ENCODE measurements around the gene MRPS23. TPM values are rescaled to one million over a fixed set of nuclear protein-coding genes. Genes with fewer than 3 reads are reported as not detected.

MRPS23 gene
- total and polyA plus RNA-seq, 2 of the 13 experiments (the other 11 are each of a cell fraction or from before 2014, with no cell fraction given) = 63.2 to 181 TPM

- TF ChIP-seq BCLAF1 (IDR thresholded peaks at IDR 0.05) (no peak), ESRRA (CRISPR knock-in tag; IDR thresholded peaks at IDR 0.05; ENCODE audit: low read depth) (peak; percentile 48; the same call in 1 of the 2 replicates), HNF4A (CRISPR knock-in tag; IDR thresholded peaks at IDR 0.05) (no peak; the same call in 1 of the 2 replicates), E2F5 (CRISPR knock-in tag; conservative IDR thresholded peaks at IDR 0.05) (no peak), MEIS1 (CRISPR knock-in tag; IDR thresholded peaks at IDR 0.05; ENCODE audit: borderline replicate concordance) (peak; percentile 47; the same call in 1 of the 2 replicates), MAFF (IDR thresholded peaks at IDR 0.05; ENCODE audit: low read depth, low read length) (0 out of 2 replicates have a peak, but pooled peaks have one; percentile 12), GMEB1 (CRISPR knock-in tag; IDR thresholded peaks at IDR 0.05; ENCODE audit: borderline replicate concordance) (peak; percentile 51; the same call in 1 of the 2 replicates), EZH2 (conservative IDR thresholded peaks at IDR 0.05; ENCODE audit: low read depth, low read length) (no peak), SALL1 (CRISPR knock-in tag; IDR thresholded peaks at IDR 0.05) (peak; percentile 83), CHD2 (IDR thresholded peaks at IDR 0.05; ENCODE audit: low read depth, low read length) (peak; percentile 55; the same call in 1 of the 2 replicates), CBX5 (CRISPR knock-in tag; IDR thresholded peaks at IDR 0.05; ENCODE audit: borderline replicate concordance) (peak; percentile 63; the same call in 1 of the 2 replicates), IKZF5 (CRISPR knock-in tag; IDR thresholded peaks at IDR 0.05) (peak; percentile 57), WIZ (CRISPR knock-in tag; IDR thresholded peaks at IDR 0.05) (no peak), PITX1 (CRISPR knock-in tag; IDR thresholded peaks at IDR 0.05) (peak; percentile 45; the same call in 1 of the 2 replicates), FOXA1 (IDR thresholded peaks at IDR 0.05) (no peak), FOXA1 (CRISPR knock-in tag; IDR thresholded peaks at IDR 0.05) (peak; percentile 23; the same call in 1 of the 2 replicates), ZNF891 (CRISPR knock-in tag; IDR thresholded peaks at IDR 0.05) (peak; percentile 72; the same call in 1 of the 2 replicates), ELF3 (CRISPR knock-in tag; IDR thresholded peaks at IDR 0.05) (no peak), KLF11 (CRISPR knock-in tag; IDR thresholded peaks at IDR 0.05) (peak; percentile 82; the same call in 1 of the 2 replicates), ZNF816 (CRISPR knock-in tag; IDR thresholded peaks at IDR 0.05; ENCODE audit: borderline replicate concordance) (no peak), ZBTB10 (CRISPR knock-in tag; IDR thresholded peaks at IDR 0.05; ENCODE audit: borderline replicate concordance) (no peak)
These were observed 42.4 kb upstream of the MRPS23 start (continued) for GRCh38 chr17:57892146-57892819.

Measured in HepG2 (cell line).